ENCODE measurements around the gene CAMK2A.
"Not testable (repeated sequence)": the region's sequence is repeated elsewhere in the genome, so short reads cannot be mapped to it uniquely, and the experiment has no call there.

CAMK2A gene

DNA sequence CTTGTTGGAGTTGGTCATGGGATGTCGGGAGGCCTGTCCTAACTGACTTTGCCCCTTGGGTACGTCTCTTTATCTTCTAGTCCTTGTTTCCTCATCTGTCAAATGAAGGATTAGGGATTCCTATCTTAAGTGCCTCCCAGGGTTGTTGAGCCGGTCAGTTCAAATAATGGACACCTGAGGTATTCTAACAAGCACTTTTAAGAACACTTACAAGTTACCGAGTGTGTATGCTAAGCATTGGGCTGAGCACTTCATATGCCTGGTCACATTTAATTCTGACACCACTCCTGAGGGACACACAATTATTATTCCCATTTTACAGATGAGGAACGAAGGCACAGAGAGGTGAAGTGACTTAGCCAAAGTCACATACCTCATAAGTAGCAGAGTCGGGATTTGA lies 37.1 kb downstream of the CAMK2A start:
- H3K4me3 Mint-ChIP-seq, result no peak overlapping the region
- H3K27ac Mint-ChIP-seq, result no peak overlapping the region
- H3K36me3 Mint-ChIP-seq (ENCODE audit: low read depth), result no peaks in the 10 kb centered on the region
- H3K9me3 Mint-ChIP-seq, result no peaks in the 10 kb centered on the region
- H3K27me3 Mint-ChIP-seq (ENCODE audit: low read depth), result no peaks in the 10 kb centered on the region
- H3K4me1 Mint-ChIP-seq (ENCODE audit: low read depth), result no peaks in the 10 kb centered on the region

DNA sequence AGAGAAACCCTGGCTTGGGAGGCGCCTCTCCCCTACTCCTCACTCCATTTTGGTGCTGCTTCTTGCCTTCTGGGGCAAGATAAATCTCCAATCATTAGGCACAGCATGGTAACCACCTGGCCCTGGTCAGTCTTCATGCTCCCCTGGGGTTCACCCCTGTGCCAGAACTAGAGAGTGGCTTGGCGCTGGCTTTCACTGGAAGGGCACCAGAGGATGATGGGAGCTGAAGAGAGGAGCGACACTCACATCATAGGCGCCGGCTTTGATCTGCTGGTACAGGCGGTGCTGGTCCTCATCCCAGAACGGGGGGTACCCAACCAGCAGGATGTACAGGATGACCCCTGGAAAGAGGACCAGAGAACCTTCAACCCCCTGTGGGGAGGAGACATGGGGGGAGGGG lies 38.1 kb downstream of the CAMK2A start:
- Mint-ChIP-seq H3K27me3 (ENCODE audit: low read depth) (no peaks in the 10 kb centered on the region), H3K4me3 (no peak overlapping the region), H3K27ac (no peak overlapping the region), H3K9me3 (no peaks in the 10 kb centered on the region), H3K4me1 (ENCODE audit: low read depth) (no peaks in the 10 kb centered on the region), H3K36me3 (ENCODE audit: low read depth) (no peaks in the 10 kb centered on the region)

- Mint-ChIP-seq H3K36me3 (ENCODE audit: low read depth) (no peaks in the 10 kb centered on the region), H3K9me3 (no peaks in the 10 kb centered on the region), H3K4me1 (ENCODE audit: low read depth) (no peaks in the 10 kb centered on the region), H3K27me3 (ENCODE audit: low read depth) (no peaks in the 10 kb centered on the region), H3K27ac (no peak overlapping the region), H3K4me3 (no peak overlapping the region)
These were observed 39.8 kb downstream of the CAMK2A start for GRCh38 chr5:150249744-150250143.

DNA sequence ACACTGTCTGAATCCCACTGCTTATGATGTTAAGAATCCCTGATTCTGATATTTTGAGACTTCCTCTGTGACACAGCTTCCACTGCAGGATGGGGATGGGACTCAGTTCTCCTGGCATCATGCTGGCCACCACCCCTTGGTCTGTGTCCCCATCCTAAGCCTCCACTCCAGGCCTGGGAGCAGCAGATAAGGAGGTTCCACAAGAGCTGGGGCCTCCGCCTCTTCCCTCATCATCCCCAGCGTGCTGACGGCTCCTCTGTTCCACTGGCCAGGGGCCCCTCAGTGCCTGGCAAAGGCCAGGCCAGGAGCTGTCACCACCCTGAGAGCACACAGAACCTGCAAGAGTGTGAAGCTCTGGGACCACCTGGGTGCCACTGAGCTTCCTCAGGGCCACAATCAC lies 40.6 kb downstream of the CAMK2A start:
- Mint-ChIP-seq H3K9me3 (no peaks in the 10 kb centered on the region), H3K27me3 (ENCODE audit: low read depth) (no peaks in the 10 kb centered on the region), H3K36me3 (ENCODE audit: low read depth) (no peaks in the 10 kb centered on the region), H3K4me1 (ENCODE audit: low read depth) (no peaks in the 10 kb centered on the region), H3K4me3 (no peak overlapping the region), H3K27ac (no peak overlapping the region)

GRCh38 chr5:150248493-150248892 lies 41.1 kb downstream of the CAMK2A start:
- H3K4me1 Mint-ChIP-seq (ENCODE audit: low read depth); H3K4me3 Mint-ChIP-seq; H3K9me3 Mint-ChIP-seq; H3K36me3 Mint-ChIP-seq (ENCODE audit: low read depth); H3K27ac Mint-ChIP-seq; H3K27me3 Mint-ChIP-seq (ENCODE audit: low read depth): not testable (repeated sequence)

GRCh38 chr5:150247726-150248125 lies 41.8 kb downstream of the CAMK2A start:
- H3K27me3 Mint-ChIP-seq (ENCODE audit: low read depth), result no peaks in the 10 kb centered on the region
- no peak overlapping the region for H3K27ac Mint-ChIP-seq
- H3K4me3 Mint-ChIP-seq, result no peak overlapping the region

GRCh38 chr5:150246835-150247234 lies 42.7 kb downstream of the CAMK2A start:
- no peaks in the 10 kb centered on the region for H3K27me3 Mint-ChIP-seq (ENCODE audit: low read depth)
- H3K27ac Mint-ChIP-seq, result no peak overlapping the region
- no peaks in the 10 kb centered on the region for H3K4me1 Mint-ChIP-seq (ENCODE audit: low read depth)
- H3K36me3 Mint-ChIP-seq (ENCODE audit: low read depth), result no peaks in the 10 kb centered on the region
- H3K4me3 Mint-ChIP-seq, result no peak overlapping the region
- H3K9me3 Mint-ChIP-seq, result no peaks in the 10 kb centered on the region

More at GRCh38 chr5:150247726-150248125, 41.8 kb downstream of the CAMK2A start:
- Mint-ChIP-seq H3K9me3 (no peaks in the 10 kb centered on the region), H3K4me1 (ENCODE audit: low read depth) (no peaks in the 10 kb centered on the region), H3K36me3 (ENCODE audit: low read depth) (no peaks in the 10 kb centered on the region)

DNA sequence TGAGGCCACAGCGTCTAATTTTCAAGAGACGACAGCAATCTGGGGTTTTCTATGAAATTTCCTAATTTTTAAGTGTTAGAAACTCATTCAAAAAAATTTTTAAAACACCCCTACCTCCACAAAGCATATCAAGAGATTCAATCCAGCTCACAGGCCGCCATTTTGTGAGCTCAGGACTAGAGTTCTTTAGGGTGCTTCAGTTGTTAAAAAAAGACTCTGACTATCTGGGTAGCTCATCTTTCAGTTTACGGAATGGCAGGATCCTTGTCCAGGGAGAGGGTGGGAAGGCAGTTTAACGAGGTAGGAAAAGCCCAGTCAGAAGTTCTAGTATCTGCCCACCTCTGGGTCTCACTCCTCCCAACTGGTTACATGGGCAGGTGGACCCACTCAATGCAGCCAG lies 43.1 kb downstream of the CAMK2A start:
- Mint-ChIP-seq H3K27ac (no peak overlapping the region), H3K9me3 (no peaks in the 10 kb centered on the region), H3K27me3 (ENCODE audit: low read depth) (no peaks in the 10 kb centered on the region), H3K4me1 (ENCODE audit: low read depth) (no peaks in the 10 kb centered on the region), H3K36me3 (ENCODE audit: low read depth) (no peaks in the 10 kb centered on the region), H3K4me3 (no peak overlapping the region)

GRCh38 chr5:150245808-150246207 lies 43.8 kb downstream of the CAMK2A start:
- Mint-ChIP-seq H3K4me1 (ENCODE audit: low read depth) (no peaks in the 10 kb centered on the region), H3K9me3 (no peaks in the 10 kb centered on the region)

GRCh38 chr5:150245111-150245789 lies 44.3 kb downstream of the CAMK2A start:
- H3K36me3 Mint-ChIP-seq (ENCODE audit: low read depth), result no peaks in the 10 kb centered on the region
- H3K27ac Mint-ChIP-seq, result no peak overlapping the region
- no peak overlapping the region for H3K4me3 Mint-ChIP-seq
- H3K4me1 Mint-ChIP-seq (ENCODE audit: low read depth), result no peaks in the 10 kb centered on the region
- no peaks in the 10 kb centered on the region for H3K27me3 Mint-ChIP-seq (ENCODE audit: low read depth)
- no peaks in the 10 kb centered on the region for H3K9me3 Mint-ChIP-seq

More at GRCh38 chr5:150245808-150246207, 43.8 kb downstream of the CAMK2A start:
- Mint-ChIP-seq H3K36me3 (ENCODE audit: low read depth) (no peaks in the 10 kb centered on the region), H3K27ac (no peak overlapping the region), H3K27me3 (ENCODE audit: low read depth) (no peaks in the 10 kb centered on the region), H3K4me3 (no peak overlapping the region)

DNA sequence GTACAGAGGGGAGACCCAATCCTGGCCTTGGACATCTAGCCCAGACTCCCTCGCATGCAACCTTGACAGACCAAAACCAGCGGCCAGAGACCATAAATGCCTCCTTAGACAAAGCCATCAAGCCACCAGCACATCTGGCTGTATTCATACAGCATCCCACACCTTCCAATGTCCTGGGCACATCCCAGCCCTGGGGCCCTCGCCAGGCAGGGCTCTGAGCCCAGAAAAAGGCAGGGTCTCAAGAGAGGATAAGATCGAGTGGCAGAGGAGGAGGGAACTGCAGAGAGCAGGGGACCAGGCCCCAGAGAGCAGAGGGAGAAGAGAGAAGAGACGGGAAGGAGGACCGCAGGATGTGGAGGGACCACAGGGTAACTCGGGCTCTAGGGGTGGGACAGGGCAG lies 45.4 kb downstream of the CAMK2A start:
- Mint-ChIP-seq H3K27me3 (ENCODE audit: low read depth) (no peaks in the 10 kb centered on the region), H3K4me3 (no peak overlapping the region), H3K9me3 (no peaks in the 10 kb centered on the region), H3K36me3 (ENCODE audit: low read depth) (no peaks in the 10 kb centered on the region), H3K27ac (no peak overlapping the region), H3K4me1 (ENCODE audit: low read depth) (no peaks in the 10 kb centered on the region)

GRCh38 chr5:150243590-150243989 lies 46.0 kb downstream of the CAMK2A start:
- Mint-ChIP-seq H3K4me1 (ENCODE audit: low read depth) (no peaks in the 10 kb centered on the region), H3K36me3 (ENCODE audit: low read depth) (no peaks in the 10 kb centered on the region), H3K9me3 (no peaks in the 10 kb centered on the region), H3K4me3 (no peak overlapping the region), H3K27me3 (ENCODE audit: low read depth) (no peaks in the 10 kb centered on the region), H3K27ac (no peak overlapping the region)

GRCh38 chr5:150242251-150242894 lies 47.2 kb downstream of the CAMK2A start:
- no peaks in the 10 kb centered on the region for H3K9me3 Mint-ChIP-seq
- H3K27me3 Mint-ChIP-seq (ENCODE audit: low read depth), result no peaks in the 10 kb centered on the region
- H3K4me3 Mint-ChIP-seq, result no peak overlapping the region
- H3K27ac Mint-ChIP-seq, result no peak overlapping the region
- H3K4me1 Mint-ChIP-seq (ENCODE audit: low read depth), result no peaks in the 10 kb centered on the region
- no peaks in the 10 kb centered on the region for H3K36me3 Mint-ChIP-seq (ENCODE audit: low read depth)

GRCh38 chr5:150241298-150242160 lies 48.0 kb downstream of the CAMK2A start:
- H3K27ac Mint-ChIP-seq, result no peak overlapping the region

GRCh38 chr5:150239794-150240122 lies 49.8 kb downstream of the CAMK2A start:
- H3K27me3 Mint-ChIP-seq (ENCODE audit: low read depth), result no peaks in the 10 kb centered on the region
- H3K36me3 Mint-ChIP-seq (ENCODE audit: low read depth), result no peaks in the 10 kb centered on the region
- H3K4me3 Mint-ChIP-seq, result no peak overlapping the region
- no peaks in the 10 kb centered on the region for H3K4me1 Mint-ChIP-seq (ENCODE audit: low read depth)
- H3K9me3 Mint-ChIP-seq, result no peaks in the 10 kb centered on the region
- H3K27ac Mint-ChIP-seq, result no peak overlapping the region

More at GRCh38 chr5:150241298-150242160, 48.0 kb downstream of the CAMK2A start:
- Mint-ChIP-seq H3K9me3 (no peaks in the 10 kb centered on the region), H3K36me3 (ENCODE audit: low read depth) (no peaks in the 10 kb centered on the region), H3K4me3 (no peak overlapping the region), H3K4me1 (ENCODE audit: low read depth) (no peaks in the 10 kb centered on the region), H3K27me3 (ENCODE audit: low read depth) (no peaks in the 10 kb centered on the region)
